HuH-7 (cell line): ENCODE measurements around the gene RHOJ.
"Not testable (repeated sequence)": the region's sequence is repeated elsewhere in the genome, so short reads cannot be mapped to it uniquely, and the experiment has no call there.

ENCODE experiments used
- DNase-seq: peaks from one replicate; pipeline ENCODE4 v3.0.0; 2011; ENCODE audit warnings: low spot score

Gene RHOJ

GRCh38 chr14:63268771-63269170 lies 64.5 kb downstream of the RHOJ start:
- DNase-seq = no peak

- no peak for DNase-seq
Observed at GRCh38 chr14:63269561-63270225, 65.5 kb downstream of the RHOJ start.

- no peak for DNase-seq
Observed at GRCh38 chr14:63273129-63273528, 68.9 kb downstream of the RHOJ start.

DNA sequence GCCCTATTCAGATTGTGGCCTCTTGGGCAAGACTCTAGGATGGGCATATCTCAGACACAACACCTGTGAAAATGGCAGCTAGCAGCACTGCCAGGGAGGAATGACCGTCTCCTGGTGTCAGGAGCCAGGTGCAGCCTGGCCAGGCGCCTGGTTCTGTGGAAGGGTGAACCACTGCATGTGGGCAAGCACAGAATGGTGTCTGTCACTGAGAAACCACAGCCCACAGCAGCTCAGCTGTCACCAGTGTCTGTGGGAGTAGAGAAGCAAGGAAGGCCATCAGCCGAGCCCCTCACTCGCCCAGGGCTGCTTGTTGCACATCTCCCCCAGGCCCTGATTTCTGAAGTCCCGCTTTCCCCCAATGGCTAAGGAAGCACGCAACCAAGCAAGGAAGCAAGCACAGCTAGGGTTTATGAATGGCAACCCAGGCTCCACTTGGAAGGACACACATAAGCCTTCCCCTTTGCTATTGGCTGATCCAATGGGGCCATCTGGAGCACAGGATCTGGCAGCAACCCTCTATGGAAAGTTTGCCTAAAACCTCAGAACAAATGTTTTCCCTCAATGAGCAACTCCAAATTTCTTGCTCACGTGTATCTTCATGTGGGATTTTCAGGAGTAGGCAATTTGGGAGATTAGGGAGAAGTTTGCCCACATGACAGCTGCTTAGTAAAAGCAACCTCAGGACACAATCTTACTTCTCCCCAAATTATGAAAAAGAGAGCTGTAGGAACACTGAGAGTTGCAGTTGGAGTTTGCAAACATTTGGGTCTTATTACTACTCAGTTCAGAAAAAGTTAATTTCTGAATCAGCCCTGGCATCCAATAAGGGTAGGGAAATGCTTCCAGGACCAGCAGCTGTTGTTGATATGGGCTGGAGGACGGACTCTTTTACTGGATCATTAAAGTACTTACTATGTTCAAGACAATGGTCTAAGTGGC lies 69.7 kb downstream of the RHOJ start:
- DNase-seq = no peak

GRCh38 chr14:63275611-63276010 lies 71.4 kb downstream of the RHOJ start:
- DNase-seq = no peak

DNA sequence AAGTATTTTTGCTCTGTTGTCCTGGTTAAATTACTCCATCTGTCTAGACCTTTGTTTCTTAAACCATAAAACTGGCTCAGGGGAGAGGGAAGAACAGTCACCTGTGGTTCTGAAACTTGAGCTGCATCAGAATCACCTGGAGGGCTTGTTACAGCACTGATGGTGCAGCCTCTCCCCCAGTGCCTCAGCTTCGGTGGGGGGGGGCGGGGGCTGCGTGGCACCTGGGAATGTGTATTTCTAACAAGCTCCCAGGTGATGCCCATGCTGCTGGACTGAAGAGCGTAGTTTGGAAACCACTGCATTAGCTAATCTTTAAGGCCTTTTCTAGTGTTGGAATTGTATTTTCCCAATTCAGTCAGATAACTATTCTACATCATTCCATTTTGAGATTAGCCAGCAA lies 71.8 kb downstream of the RHOJ start:
- DNase-seq = no peak

DNA sequence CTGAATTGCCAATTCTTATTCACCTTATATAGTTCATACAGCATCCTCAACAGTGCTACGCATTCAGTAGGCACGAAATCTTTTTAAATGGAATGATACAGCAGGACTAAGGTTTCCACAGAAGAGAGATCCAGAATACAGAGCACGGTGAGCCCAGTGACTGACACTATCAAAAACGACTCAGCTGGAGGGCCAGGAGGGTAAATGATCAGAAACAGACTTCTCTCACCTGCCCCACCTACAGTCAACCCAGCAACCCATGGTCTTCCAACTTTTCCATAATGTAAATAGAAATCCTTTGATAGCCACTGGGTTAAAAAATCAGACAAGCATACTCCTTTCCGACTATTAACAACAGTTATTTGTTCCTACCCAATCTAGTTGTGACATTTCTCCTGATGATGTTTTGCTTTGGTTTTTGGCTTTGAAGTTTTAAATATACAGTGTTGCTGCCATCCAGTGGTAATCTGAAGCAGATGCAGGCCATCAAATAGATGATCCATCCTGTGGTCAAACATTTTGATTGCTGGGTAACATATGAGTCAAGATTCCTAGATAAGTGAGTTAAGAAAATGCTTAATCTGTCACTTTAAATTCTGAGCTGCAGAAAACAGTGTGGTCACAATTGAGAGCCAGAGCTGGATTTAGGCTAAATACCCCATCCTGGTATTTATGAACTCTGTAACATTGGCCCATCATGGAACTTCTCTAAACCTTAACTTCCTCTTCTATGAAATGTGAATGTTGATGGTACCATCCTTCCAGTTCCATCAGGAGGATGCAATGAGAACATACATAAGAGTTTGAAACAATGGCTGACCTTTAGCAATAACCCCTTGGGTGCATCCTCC lies 72.5 kb downstream of the RHOJ start:
- DNase-seq = peak; percentile 23

DNA sequence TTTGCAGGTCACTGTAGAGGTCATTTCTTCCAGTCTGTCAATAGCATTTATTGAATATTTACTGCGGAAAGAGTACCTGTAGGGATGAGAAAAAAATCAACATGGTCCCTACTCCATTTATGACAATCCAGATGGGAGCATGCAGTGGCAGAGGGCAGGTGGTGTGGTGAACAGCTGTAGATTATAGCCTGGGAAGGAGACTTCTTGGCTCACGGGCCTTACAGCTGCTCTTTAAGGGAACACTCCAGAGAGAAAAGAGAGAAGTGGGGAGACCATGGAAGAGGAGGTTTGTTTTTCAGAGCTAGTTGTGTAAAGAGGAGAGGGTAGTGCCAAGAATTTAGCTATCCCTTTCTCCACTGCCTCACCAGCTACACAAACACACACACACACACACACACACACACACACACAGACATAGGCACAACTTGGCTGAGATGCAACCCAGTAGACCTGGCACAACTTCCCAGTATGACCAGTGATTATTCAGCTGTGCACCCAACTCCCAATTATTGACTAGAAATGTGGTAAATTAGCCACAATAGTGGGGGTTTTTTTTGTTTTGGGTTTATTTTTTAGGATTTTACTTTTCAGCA lies 73.4 kb downstream of the RHOJ start:
- DNase-seq = no peak

DNA sequence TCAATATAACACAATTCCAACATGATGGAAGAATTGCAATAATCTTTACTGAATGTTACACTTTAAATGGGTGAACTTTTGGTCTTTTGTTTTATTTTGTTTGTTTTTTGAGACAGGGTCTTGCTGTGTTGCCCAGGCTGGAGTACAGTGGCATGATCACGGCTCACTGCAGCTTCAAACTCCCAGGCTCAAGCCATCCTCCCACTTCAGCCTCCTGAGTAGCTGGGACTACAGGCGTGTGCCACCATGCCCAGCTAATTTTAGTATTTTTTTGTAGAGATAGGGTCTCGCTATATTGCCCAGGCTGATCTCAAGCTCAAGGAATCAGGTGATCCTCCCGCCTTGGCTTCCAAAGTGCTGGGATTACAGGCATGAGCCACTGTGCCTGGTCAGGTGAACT lies 75.7 kb downstream of the RHOJ start:
- not testable (repeated sequence) for DNase-seq

DNA sequence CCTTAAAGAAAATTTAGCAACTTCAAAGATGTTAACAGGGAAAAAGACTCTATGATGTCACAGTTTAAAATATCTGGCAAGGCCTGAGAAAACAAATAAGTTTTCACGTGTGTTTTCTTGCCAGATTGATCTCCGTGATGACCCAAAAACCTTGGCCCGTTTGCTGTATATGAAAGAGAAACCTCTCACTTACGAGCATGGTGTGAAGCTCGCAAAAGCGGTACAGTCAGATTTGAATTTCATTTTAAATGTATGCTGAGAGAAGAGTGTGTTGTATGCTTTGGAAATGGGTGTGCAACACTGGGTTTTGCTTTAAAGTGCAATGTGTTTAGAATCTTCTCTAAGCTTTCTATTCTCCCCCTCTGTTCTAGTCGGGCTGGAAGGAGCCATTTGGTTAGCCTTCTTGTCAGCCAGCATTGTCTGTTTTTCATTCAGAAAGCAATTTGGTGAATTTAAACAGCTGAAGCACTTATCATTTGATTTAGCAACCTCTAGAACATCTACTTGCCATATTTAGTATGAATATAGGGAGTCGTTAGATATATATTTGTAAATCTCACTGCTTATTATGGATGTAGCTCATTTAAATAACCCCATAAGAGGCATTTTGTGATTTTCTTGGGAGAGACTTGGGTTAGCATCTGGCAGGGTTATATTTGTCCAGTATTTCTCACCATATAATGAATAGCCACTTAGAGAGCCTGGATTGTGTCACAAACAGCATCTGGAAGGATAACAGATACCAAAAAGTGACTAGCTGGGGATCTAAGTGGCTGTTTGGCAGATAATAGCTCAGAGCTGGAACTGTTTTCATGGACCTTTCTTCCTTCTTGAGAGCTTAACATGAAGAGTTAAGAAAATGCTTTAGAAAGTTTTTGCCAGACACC lies 79.0 kb downstream of the RHOJ start:
- no peak for DNase-seq

DNA sequence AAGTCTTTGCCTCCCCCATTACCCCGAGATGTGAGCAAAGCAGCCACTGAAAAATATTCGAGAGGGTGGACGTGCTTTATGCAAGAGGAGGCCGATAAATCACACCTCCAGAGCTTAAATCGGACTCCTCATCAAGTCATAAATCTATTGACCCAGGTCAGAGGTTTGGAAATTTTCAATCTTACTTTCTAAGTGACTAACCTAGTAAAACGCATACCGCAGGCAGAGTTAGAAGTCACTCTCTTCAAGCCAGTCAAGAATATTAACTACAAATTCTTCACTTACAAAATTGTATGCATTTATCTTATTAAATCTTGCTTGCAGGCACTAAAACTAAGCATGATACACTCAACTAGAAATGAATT lies 79.6 kb downstream of the RHOJ start:
- DNase-seq = no peak

DNA sequence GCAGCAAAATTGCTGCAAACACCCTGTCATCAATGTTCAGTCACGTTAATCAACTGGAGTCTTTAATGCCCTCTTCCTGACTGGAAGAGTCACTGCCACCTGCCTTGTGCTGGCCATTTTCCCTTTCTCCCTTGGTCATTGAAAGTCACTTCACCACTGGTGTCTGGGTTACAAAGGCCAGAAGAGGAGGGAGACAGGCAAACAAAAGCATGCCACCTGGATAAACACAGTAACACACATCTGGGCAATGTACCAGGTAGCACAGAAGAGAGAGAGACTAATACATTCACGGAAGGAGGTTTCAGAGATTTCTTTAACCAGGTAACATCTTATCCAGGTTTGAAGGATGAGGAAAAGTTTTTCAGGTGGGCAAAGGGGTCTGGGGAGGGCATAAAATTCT lies 81.8 kb downstream of the RHOJ start:
- DNase-seq = no peak

DNA sequence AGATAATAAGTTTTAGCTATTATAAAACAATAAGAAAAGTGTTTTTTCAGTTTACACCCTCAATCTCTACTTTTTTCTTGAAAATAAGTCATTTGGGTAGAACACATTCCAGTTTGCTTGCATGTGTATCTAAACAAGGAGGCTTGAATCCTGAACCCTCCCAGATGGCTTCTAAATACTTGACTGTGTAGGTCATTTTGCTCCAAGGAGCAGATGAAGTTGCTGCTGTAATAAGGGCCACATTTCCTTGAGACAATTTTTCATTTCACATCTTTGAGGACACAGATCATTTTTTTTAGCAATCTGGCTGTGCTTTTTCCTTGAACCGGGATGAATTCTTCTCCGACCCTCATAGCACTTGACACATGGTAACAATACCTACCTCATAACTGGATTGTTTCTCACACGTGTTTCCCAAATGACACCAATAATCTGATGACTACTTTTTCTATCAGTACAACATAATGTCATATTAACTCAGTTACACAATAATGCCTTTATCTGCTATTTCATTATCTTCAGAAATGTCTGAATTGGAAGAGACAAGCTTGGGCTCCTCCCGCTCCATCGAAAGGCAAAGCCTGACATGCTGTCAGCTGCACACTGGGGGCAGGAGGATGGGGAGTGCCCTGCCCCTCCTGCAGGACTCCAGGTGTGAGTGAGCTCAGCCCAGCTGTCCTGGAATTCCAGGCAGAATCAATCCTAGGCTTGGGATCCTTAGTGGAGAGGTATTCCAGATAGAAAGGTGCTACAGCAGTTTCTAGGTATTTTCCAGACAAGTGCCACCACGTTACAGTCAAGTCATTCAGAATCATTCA lies 83.6 kb downstream of the RHOJ start:
- DNase-seq = no peak

DNA sequence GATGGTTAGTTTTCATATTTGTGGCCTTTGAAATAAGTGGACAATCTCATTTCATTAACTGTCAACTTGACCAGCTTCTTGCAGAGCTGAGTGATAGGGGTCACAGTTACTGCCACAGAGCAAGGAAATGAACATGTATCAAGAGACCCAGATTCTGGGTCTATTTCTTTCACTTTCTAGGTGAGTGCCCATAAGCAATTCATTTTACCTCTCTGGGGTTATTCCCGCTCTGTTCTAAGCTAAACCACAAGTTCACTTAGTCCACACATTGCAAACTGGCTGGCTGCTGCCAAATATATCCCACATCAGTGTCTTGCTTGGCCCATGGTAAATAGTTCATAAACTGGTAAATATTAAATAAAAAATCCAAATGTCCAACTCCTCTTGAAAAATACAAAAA lies 84.6 kb downstream of the RHOJ start:
- DNase-seq = no peak

- DNase-seq = no peak
Observed at GRCh38 chr14:63290741-63291430, 86.6 kb downstream of the RHOJ start.

- DNase-seq = no peak
Observed at GRCh38 chr14:63292805-63293204, 88.6 kb downstream of the RHOJ start.

DNA sequence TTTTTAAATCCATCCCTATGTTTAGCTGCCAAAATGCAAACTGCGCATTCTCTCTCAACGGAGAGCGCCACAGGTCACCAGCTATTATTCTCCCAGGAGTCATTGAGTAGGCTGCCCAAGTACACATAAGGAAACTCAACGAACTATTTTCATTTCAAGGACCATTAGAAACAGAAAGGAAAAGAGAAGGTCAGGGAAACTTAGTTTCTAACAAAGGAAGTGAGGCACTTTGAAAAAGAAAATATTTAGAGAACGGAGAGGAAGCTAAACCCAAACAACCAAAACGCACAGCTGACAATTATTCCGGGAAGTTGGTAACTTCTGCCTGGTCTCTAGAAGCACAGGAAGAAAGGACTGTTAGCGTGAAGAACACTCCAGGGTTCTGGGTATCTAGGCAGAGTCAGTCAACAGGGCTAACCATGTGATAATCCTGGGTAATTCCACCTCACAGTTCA lies 91.0 kb downstream of the RHOJ start:
- no peak for DNase-seq

DNA sequence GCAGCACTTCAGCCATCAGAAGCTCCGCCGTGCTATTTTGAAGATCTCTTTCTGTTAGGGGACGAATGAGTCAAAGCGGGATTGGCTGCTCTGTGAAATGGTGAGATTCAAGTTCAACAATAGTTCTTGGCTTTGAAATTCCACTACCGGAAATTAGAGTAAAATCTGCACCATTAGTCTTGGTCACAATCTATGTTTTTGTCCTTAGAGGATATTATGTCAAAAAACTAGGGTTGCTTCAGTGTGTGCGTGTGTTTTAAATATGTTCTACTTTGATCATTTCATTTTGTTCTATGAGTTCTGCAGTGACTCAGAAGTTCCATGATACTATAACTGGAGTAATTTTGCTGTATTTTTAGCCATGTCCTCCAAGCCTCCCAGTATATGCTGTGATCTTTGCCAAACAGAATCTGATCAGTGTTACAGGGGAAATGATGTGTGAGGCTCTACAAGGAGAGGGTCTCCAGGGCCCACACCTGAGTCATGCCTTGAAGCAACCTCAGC lies 91.9 kb downstream of the RHOJ start:
- DNase-seq = no peak

GRCh38 chr14:63297372-63298063 lies 93.3 kb downstream of the RHOJ start:
- DNase-seq = no peak
